Measurements from ENCODE around the gene NFATC4. TPM values are rescaled to one million over a fixed set of nuclear protein-coding genes. Genes with fewer than 3 reads are reported as not detected.
A peak's percentile ranks its signal among the peaks of the same experiment; 100 is the strongest.
"Not testable (repeated sequence)": the region's sequence is repeated elsewhere in the genome, so short reads cannot be mapped to it uniquely, and the experiment has no call there.

The NFATC4 gene
- total RNA-seq, 4 donors from 2014 or later = 10.8 to 25.3 (median 12.2) TPM

DNA sequence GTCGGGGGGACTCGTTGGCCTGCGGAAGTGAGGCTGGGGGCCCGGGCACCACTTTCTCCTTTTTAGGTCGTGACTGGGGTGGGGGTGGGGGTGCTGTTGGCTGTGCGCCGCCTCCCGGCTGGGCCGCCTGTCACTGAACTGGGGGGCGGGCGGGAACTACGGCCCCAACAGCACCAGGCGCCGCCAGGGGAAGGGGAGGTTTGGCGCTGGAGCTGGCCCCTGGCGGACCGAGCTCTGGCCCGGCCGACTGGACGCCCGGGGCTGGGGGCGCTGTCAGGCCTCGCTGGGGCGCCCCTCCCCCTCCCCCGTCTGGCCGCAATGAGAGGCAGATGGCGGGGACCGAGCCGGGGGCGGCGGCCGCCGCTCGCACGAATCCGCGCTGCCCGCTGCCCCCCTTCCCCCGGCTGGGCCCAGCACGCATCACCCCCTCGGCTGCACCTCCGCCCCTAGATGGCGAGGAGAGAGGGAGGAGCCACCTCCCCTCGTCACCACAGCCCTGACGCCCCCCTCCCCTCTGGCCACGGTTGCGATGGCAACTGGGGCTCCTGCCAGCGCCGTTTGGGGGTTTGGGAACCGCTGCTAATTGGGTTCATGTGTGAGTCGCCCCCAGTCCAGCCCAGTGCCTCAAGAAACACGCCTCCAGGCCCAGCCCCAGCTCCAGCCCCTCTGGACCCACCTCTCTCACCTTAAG lies 723 bp downstream of the NFATC4 start:
- Histone ChIP-seq H3K36me3 (peaks cover 7% of the 10 kb centered on the region), H3K9me3 (no peaks in the 10 kb centered on the region), H3K4me3 (peak overlapping the region; percentile 63), H3K4me1 (peaks cover 49% of the 10 kb centered on the region), H3K27me3 (peaks cover 3% of the 10 kb centered on the region), H3K27ac (peak overlapping the region; percentile 94)
- 10% methylated on average over 4 of the region's 52 CpGs for WGBS
- peak; percentile 85 to 87 for DNase-seq (ENCODE audit: low spot score in 2 of 2)
- no peak for TF ChIP-seq POLR2AphosphoS5 (IDR thresholded peaks at IDR 0.05)
- TF ChIP-seq, protein P1, sequence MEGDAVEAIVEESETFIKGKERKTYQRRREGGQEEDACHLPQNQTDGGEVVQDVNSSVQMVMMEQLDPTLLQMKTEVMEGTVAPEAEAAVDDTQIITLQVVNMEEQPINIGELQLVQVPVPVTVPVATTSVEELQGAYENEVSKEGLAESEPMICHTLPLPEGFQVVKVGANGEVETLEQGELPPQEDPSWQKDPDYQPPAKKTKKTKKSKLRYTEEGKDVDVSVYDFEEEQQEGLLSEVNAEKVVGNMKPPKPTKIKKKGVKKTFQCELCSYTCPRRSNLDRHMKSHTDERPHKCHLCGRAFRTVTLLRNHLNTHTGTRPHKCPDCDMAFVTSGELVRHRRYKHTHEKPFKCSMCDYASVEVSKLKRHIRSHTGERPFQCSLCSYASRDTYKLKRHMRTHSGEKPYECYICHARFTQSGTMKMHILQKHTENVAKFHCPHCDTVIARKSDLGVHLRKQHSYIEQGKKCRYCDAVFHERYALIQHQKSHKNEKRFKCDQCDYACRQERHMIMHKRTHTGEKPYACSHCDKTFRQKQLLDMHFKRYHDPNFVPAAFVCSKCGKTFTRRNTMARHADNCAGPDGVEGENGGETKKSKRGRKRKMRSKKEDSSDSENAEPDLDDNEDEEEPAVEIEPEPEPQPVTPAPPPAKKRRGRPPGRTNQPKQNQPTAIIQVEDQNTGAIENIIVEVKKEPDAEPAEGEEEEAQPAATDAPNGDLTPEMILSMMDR (IDR thresholded peaks at IDR 0.05) = no peak
- TF ChIP-seq POLR2A (IDR thresholded peaks at IDR 0.05) = peak in 1 of 2 donors; percentile 55
- no peak for TF ChIP-seq EP300 (IDR thresholded peaks at IDR 0.05)

DNA sequence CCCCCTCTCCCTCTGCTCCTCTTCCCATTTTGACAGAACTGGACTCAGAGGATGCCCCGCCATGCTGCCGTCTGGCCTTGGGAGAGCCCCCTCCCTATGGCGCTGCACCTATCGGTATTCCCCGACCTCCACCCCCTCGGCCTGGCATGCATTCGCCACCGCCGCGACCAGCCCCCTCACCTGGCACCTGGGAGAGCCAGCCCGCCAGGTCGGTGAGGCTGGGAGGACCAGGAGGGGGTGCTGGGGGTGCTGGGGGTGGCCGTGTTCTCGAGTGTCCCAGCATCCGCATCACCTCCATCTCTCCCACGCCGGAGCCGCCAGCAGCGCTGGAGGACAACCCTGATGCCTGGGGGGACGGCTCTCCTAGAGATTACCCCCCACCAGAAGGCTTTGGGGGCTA lies 1.5 kb downstream of the NFATC4 start:
- Histone ChIP-seq H3K9me3 (no peaks in the 10 kb centered on the region), H3K36me3 (peaks cover 7% of the 10 kb centered on the region), H3K27me3 (peaks cover 3% of the 10 kb centered on the region), H3K4me3 (peak overlapping the region; percentile 63), H3K27ac (peak overlapping the region; percentile 94), H3K4me1 (peaks cover 49% of the 10 kb centered on the region)
- DNase-seq (ENCODE audit: low spot score in 2 of 2) = no peak
- no peak for TF ChIP-seq POLR2A (IDR thresholded peaks at IDR 0.05)
- TF ChIP-seq EP300 (IDR thresholded peaks at IDR 0.05) = no peak
- TF ChIP-seq, protein P1 (IDR thresholded peaks at IDR 0.05) = no peak
- TF ChIP-seq POLR2AphosphoS5 (IDR thresholded peaks at IDR 0.05) = no peak
- 71% methylated on average over 18 of the region's 20 CpGs for WGBS

DNA sequence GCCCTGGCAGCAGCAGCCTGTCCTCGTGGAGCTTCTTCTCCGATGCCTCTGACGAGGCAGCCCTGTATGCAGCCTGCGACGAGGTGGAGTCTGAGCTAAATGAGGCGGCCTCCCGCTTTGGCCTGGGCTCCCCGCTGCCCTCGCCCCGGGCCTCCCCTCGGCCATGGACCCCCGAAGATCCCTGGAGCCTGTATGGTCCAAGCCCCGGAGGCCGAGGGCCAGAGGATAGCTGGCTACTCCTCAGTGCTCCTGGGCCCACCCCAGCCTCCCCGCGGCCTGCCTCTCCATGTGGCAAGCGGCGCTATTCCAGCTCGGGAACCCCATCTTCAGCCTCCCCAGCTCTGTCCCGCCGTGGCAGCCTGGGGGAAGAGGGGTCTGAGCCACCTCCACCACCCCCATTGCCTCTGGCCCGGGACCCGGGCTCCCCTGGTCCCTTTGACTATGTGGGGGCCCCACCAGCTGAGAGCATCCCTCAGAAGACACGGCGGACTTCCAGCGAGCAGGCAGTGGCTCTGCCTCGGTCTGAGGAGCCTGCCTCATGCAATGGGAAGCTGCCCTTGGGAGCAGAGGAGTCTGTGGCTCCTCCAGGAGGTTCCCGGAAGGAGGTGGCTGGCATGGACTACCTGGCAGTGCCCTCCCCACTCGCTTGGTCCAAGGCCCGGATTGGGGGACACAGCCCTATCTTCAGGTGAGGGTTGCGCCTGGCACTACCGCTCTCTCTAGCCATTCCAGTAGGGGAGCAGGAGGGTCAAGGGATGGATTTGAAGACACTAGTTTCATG lies 2.1 kb downstream of the NFATC4 start:
- TF ChIP-seq, protein P1 (IDR thresholded peaks at IDR 0.05) = no peak
- TF ChIP-seq POLR2A (IDR thresholded peaks at IDR 0.05) (no peak), EP300 (IDR thresholded peaks at IDR 0.05) (no peak), POLR2AphosphoS5 (IDR thresholded peaks at IDR 0.05) (no peak)
- H3K9me3 ChIP-seq = no peaks in the 10 kb centered on the region
- peaks cover 7% of the 10 kb centered on the region for H3K36me3 ChIP-seq
- H3K27me3 ChIP-seq = peaks cover 3% of the 10 kb centered on the region
- H3K27ac ChIP-seq = peak overlapping the region; percentile 94
- H3K4me1 ChIP-seq = peaks cover 46% of the 10 kb centered on the region
- DNase-seq (ENCODE audit: low spot score in 2 of 2) = no peak
- 73% methylated on average over 11 of the region's 32 CpGs for WGBS
- H3K4me3 ChIP-seq = peak overlapping the region; percentile 63

DNA sequence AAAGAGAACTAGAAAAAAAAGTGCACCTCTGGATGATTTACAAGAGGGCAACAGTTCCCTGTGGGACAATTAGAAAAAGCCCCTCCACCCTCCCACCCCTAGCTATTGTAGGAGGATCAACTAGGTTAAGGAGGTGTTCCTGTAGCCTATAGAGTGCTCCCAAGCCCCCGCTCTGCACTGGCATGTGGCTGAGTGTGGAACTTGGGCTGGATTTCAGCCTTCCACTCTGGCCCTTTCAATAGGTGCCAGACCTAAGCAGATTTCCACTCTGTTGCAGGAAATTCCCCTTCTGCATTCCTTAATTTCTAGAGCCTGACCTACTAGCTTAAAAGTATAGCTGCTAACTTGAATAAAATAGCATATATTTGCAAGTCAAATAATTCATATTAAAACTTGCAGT lies 2.8 kb downstream of the NFATC4 start:
- Histone ChIP-seq H3K4me3 (no peak overlapping the region), H3K27ac (no peak overlapping the region), H3K9me3 (no peaks in the 10 kb centered on the region), H3K4me1 (peaks cover 39% of the 10 kb centered on the region), H3K36me3 (peaks cover 7% of the 10 kb centered on the region), H3K27me3 (peaks cover 3% of the 10 kb centered on the region)
- TF ChIP-seq EP300 (IDR thresholded peaks at IDR 0.05) (no peak), POLR2A (IDR thresholded peaks at IDR 0.05) (no peak), POLR2AphosphoS5 (IDR thresholded peaks at IDR 0.05) (no peak)
- TF ChIP-seq, protein P1 (IDR thresholded peaks at IDR 0.05) = no peak
- WGBS = 63% methylated on average over 1 of the region's 1 CpG
- no peak for DNase-seq (ENCODE audit: low spot score in 2 of 2)

DNA sequence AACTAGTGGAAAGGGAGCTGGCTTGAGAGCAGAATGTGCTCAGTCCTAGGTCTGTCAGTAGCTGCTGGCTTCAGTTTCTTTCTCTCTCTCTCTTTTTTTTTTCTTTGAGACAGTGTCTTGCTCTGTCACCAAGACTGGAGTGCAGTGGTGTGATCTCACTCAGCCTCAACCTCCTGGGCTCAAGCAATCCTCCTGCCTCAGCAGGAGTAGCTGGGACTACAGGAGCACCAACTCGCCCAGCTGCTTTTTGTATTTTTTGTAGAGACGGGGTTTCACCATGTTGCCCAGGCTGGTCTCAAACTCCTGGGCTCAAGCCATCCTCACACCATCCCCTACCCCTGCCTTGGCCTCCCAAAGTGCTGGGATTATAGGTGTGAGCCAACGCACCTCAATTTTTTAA lies 3.6 kb downstream of the NFATC4 start:
- not testable (repeated sequence) for H3K27ac ChIP-seq; H3K27me3 ChIP-seq; DNase-seq (ENCODE audit: low spot score in 2 of 2); H3K36me3 ChIP-seq; H3K4me3 ChIP-seq; H3K9me3 ChIP-seq
- H3K4me1 ChIP-seq = peaks cover 31% of the 10 kb centered on the region
- 82% methylated on average over 3 of the region's 3 CpGs for WGBS
